Testis (tissue), 3 donors: ENCODE results near the gene TAF1. TPM values are rescaled to one million over a fixed set of nuclear protein-coding genes. Genes with fewer than 3 reads are reported as not detected.
"Not testable (repeated sequence)": the region's sequence is repeated elsewhere in the genome, so short reads cannot be mapped to it uniquely, and the experiment has no call there.

Experiments used
- DNase-seq: peaks from one replicate; pipeline ENCODE4 v3.0.0-alpha.2; 2019
- H3K27ac ChIP-seq, 2 donors: fragments of 200-600 bp; sonication (generic); one replicate each; pipeline ENCODE4 v1.5.1; 2019
- H3K27me3 ChIP-seq: fragments of 200-600 bp; sonication (generic); one replicate; pipeline ENCODE4 v1.5.1; 2019
- H3K36me3 ChIP-seq: fragments of 200-600 bp; sonication (generic); one replicate; pipeline ENCODE4 v1.5.1; 2017; ENCODE audit warnings: low read depth; ENCODE audit errors: missing control alignments
- H3K4me1 ChIP-seq: fragments of 200-600 bp; sonication (generic); one replicate; pipeline ENCODE4 v1.5.1; 2019
- H3K4me3 ChIP-seq, 2 donors: fragments of 200-600 bp; sonication (generic); one replicate each; pipeline ENCODE4 v1.5.1; 2017 to 2019
- H3K9me3 ChIP-seq: fragments of 200-600 bp; sonication (generic); one replicate; pipeline ENCODE4 v1.5.1; 2017
- CTCF ChIP-seq, 3 experiments: fragments of 450-650 bp in 2 of 3; fragments of 200-600 bp in 1 of 3; sonication (generic) in 1 of 3; IDR thresholded peaks; one replicate each; pipeline ENCODE4 v1.5.1; 2016 to 2019; ENCODE audit warnings: antibody characterized with exemption in 3 of 3, mild to moderate bottlenecking in 2 of 3, moderate library complexity in 1 of 3
- POLR2A ChIP-seq: fragments of 450-650 bp; IDR thresholded peaks from one replicate; pipeline ENCODE4 v1.6.1; 2017; ENCODE audit warnings: antibody characterized with exemption, mild to moderate bottlenecking, moderate library complexity
- WGBS, 2 donors: methylation state at CpG; one replicate each; pipeline ENCODE4 v1.1.5; 2018; 5-methylcytosine and 5-hydroxymethylcytosine counted together
- intact Hi-C: fragments of 100-400 bp; cut with DNase I; formaldehyde crosslinking; loops from one replicate; pipeline ENCODE4 v1.15.1; 2023; ENCODE audit warnings: low total_unique reads
- polyA plus RNA-seq: library from polyadenylated mRNA; stranded (reverse); fragments of 350-450 nt; fragmentation: Illumina TruSeq; extraction: RNeasy Lipid Tissue Mini Kit (QIAGEN cat#74804); gene quantifications from one replicate; pipeline ENCODE4 v1.2.3, GENCODE V29; 2014; ENCODE audit warnings: low read depth, low replicate concordance; ENCODE audit not compliant: insufficient read depth
- total RNA-seq, 2 donors: library from RNA; depleted of rRNA; stranded (reverse); fragments of >200 nt; gene quantifications; one replicate each; pipeline ENCODE4 v1.2.3, GENCODE V29; 2016

TAF1 gene
- total and polyA plus RNA-seq, 3 donors from 2014 or later = 21.4 to 78.4 (median 74.9) TPM

DNA sequence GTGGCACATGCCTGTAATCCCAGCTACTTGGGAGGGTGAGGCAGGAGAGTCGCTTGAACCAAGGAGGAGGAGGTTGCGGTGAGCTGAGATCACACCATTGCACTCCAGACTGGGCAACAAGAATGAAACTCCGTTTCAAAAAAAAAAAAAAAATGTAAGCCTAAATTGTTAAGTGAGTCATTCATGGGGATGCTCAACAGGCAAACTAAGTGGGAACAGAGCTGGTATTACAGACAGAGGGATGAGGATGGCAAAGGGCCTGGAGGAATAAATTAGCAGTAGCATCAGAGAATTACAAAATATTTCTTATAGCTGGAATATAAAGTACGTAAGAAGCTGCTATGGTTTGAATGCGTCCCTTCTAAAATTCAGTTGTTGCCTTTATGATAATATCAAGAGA is 123.4 kb downstream of the TAF1 start:
- no peak overlapping the region for H3K4me3 ChIP-seq
- intact Hi-C loops = no loop called here
- WGBS, 2 donors = 93 to 100% methylated on average over 3 to 5 of the region's 5 CpGs
- no peaks in the 10 kb centered on the region for H3K36me3 ChIP-seq
- H3K9me3 ChIP-seq = no peaks in the 10 kb centered on the region
- no peak for DNase-seq
- no peaks in the 10 kb centered on the region for H3K27me3 ChIP-seq
- TF ChIP-seq POLR2A (no peak), CTCF (IDR thresholded peaks at IDR 0.05) (no peak)
- no peaks in the 10 kb centered on the region for H3K4me1 ChIP-seq
- no peak overlapping the region for H3K27ac ChIP-seq

GRCh38 chrX:71492231-71493065 is 126.3 kb downstream of the TAF1 start:
- 0 to 26% methylated on average over 2 to 9 of the region's 76 CpGs for WGBS, 2 donors
- no peaks in the 10 kb centered on the region for H3K9me3 ChIP-seq
- no peaks in the 10 kb centered on the region for H3K27me3 ChIP-seq
- no peak for TF ChIP-seq POLR2A
- no peak for TF ChIP-seq CTCF (IDR thresholded peaks at IDR 0.05)
- H3K4me3 ChIP-seq = peak overlapping the region; percentile 48 to 57
- intact Hi-C loops = no loop called here
- H3K27ac ChIP-seq = peak overlapping the region in 1 of 2 donors; percentile 14
- H3K4me1 ChIP-seq = no peaks in the 10 kb centered on the region
- DNase-seq = peak; percentile 25
- no peaks in the 10 kb centered on the region for H3K36me3 ChIP-seq

GRCh38 chrX:71493111-71493613 is 127.0 kb downstream of the TAF1 start:
- peak overlapping the region; percentile 48 to 57 for H3K4me3 ChIP-seq
- DNase-seq = peak; percentile 82
- H3K27ac ChIP-seq = peak overlapping the region in 1 of 2 donors; percentile 45
- TF ChIP-seq CTCF (IDR thresholded peaks at IDR 0.05) (no peak), POLR2A (no peak)
- whole genome bisulfite sequencing, 2 donors = 20 to 24% methylated on average over 16 of the region's 16 CpGs
- H3K27me3 ChIP-seq = no peaks in the 10 kb centered on the region
- H3K9me3 ChIP-seq = no peaks in the 10 kb centered on the region
- intact Hi-C loops = no loop called here
- H3K4me1 ChIP-seq = no peaks in the 10 kb centered on the region
- H3K36me3 ChIP-seq = no peaks in the 10 kb centered on the region

GRCh38 chrX:71495979-71496378 is 129.8 kb downstream of the TAF1 start:
- 81 to 92% methylated on average over 3 of the region's 3 CpGs for WGBS, 2 donors
- DNase-seq, H3K4me3 ChIP-seq, H3K27ac ChIP-seq, H3K27me3 ChIP-seq, H3K36me3 ChIP-seq, intact Hi-C loops, H3K9me3 ChIP-seq, H3K4me1 ChIP-seq: not testable (repeated sequence)

- Histone ChIP-seq H3K4me1 (no peaks in the 10 kb centered on the region), H3K4me3 (no peak overlapping the region), H3K9me3 (no peaks in the 10 kb centered on the region), H3K27me3 (no peaks in the 10 kb centered on the region), H3K36me3 (no peaks in the 10 kb centered on the region), H3K27ac (no peak overlapping the region)
- intact Hi-C loops = no loop called here
- 90 to 99% methylated on average over 2 to 3 of the region's 3 CpGs for WGBS, 2 donors
- TF ChIP-seq POLR2A = no peak
- TF ChIP-seq CTCF (IDR thresholded peaks at IDR 0.05) = no peak
- DNase-seq = no peak
Observed at GRCh38 chrX:71496476-71496875, 130.3 kb downstream of the TAF1 start.

GRCh38 chrX:71502080-71502479 is 135.9 kb downstream of the TAF1 start:
- DNase-seq, H3K27ac ChIP-seq, H3K4me3 ChIP-seq, H3K9me3 ChIP-seq, H3K4me1 ChIP-seq, H3K27me3 ChIP-seq, H3K36me3 ChIP-seq, intact Hi-C loops: not testable (repeated sequence)
- 90 to 98% methylated on average over 3 to 5 of the region's 5 CpGs for WGBS, 2 donors
